ENCODE measurements around the gene TPT1.
"Not testable (repeated sequence)": the region's sequence is repeated elsewhere in the genome, so short reads cannot be mapped to it uniquely, and the experiment has no call there.

TPT1 gene

GRCh38 chr13:45341034-45341798, at the start of gene TPT1:
TPT1 (minus strand) TSS chr13:45341183; CDS start chr13:45341069, 114 bp downstream.
- DNase-seq (ENCODE audit: low read depth), result peak; percentile 100

- not testable (repeated sequence) for DNase-seq (ENCODE audit: low read depth)
These were observed 49.4 kb upstream of the TPT1 start for GRCh38 chr13:45390348-45390747.

GRCh38 chr13:45388664-45389063, 47.7 kb upstream of the TPT1 start:
- DNase-seq (ENCODE audit: low read depth), result no peak

GRCh38 chr13:45386892-45387575, 46.1 kb upstream of the TPT1 start:
- not testable (repeated sequence) for DNase-seq (ENCODE audit: low read depth)

- no peak for DNase-seq (ENCODE audit: low read depth)
These were observed 45.0 kb upstream of the TPT1 start for GRCh38 chr13:45385907-45386553.

- no peak for DNase-seq (ENCODE audit: low read depth)
These were observed 44.3 kb upstream of the TPT1 start for GRCh38 chr13:45385320-45385719.

GRCh38 chr13:45384474-45385174, 43.6 kb upstream of the TPT1 start:
- no peak for DNase-seq (ENCODE audit: low read depth)

- not testable (repeated sequence) for DNase-seq (ENCODE audit: low read depth)
These were observed 41.8 kb upstream of the TPT1 start for GRCh38 chr13:45382739-45383138.

GRCh38 chr13:45381196-45381595, 40.2 kb upstream of the TPT1 start:
- no peak for DNase-seq (ENCODE audit: low read depth)

- DNase-seq (ENCODE audit: low read depth), result not testable (repeated sequence)
These were observed 39.7 kb upstream of the TPT1 start for GRCh38 chr13:45380708-45381107.

- not testable (repeated sequence) for DNase-seq (ENCODE audit: low read depth)
These were observed 38.5 kb upstream of the TPT1 start for GRCh38 chr13:45379516-45379915.

- not testable (repeated sequence) for DNase-seq (ENCODE audit: low read depth)
These were observed 37.8 kb upstream of the TPT1 start for GRCh38 chr13:45378786-45379185.

GRCh38 chr13:45377314-45377713, 36.3 kb upstream of the TPT1 start:
- not testable (repeated sequence) for DNase-seq (ENCODE audit: low read depth)

- DNase-seq (ENCODE audit: low read depth), result not testable (repeated sequence)
These were observed 35.7 kb upstream of the TPT1 start for GRCh38 chr13:45376651-45377050.

- no peak for DNase-seq (ENCODE audit: low read depth)
These were observed 33.9 kb upstream of the TPT1 start for GRCh38 chr13:45374917-45375316.

GRCh38 chr13:45373162-45373547, 32.2 kb upstream of the TPT1 start:
- no peak for DNase-seq (ENCODE audit: low read depth)

GRCh38 chr13:45372189-45373161, 31.5 kb upstream of the TPT1 start:
- DNase-seq (ENCODE audit: low read depth), result no peak

GRCh38 chr13:45370922-45371406, 30.0 kb upstream of the TPT1 start:
- DNase-seq (ENCODE audit: low read depth), result peak; percentile 39

- no peak for DNase-seq (ENCODE audit: low read depth)
These were observed 28.1 kb upstream of the TPT1 start for GRCh38 chr13:45369116-45369515.

- no peak for DNase-seq (ENCODE audit: low read depth)
These were observed 27.6 kb upstream of the TPT1 start for GRCh38 chr13:45368571-45368970.

GRCh38 chr13:45368005-45368404, 27.0 kb upstream of the TPT1 start:
- no peak for DNase-seq (ENCODE audit: low read depth)
